Heart right ventricle (tissue), 16 donors: ENCODE measurements around the gene SRRM2. TPM values are rescaled to one million over a fixed set of nuclear protein-coding genes. Genes with fewer than 3 reads are reported as not detected.

Experiments
- ATAC-seq, 8 donors: fragments of 200-7000 bp; cut with Tn5 transposase; one replicate each; pipeline ENCODE4 v1.9.1; 2020; ENCODE audit warnings: mild to moderate bottlenecking in 8 of 8, moderate library complexity in 8 of 8, moderate number of reproducible peaks in 1 of 8
- DNase-seq, 2 donors: peaks; one replicate each; pipeline ENCODE4 v3.0.0-alpha.2; 2020
- H3K27ac ChIP-seq, 10 donors: fragments of 200-600 bp; sonication (generic) in 2 of 10; one replicate each; pipeline versions ENCODE4 v1.5.0 to v1.8.0; 2020 to 2022; ENCODE audit warnings: mild to moderate bottlenecking in 3 of 10
- H3K27me3 ChIP-seq, 7 donors: fragments of 200-600 bp; one replicate each; pipeline ENCODE4 v1.8.0; 2021 to 2022; ENCODE audit warnings: mild to moderate bottlenecking in 2 of 7
- H3K36me3 ChIP-seq, 9 donors: fragments of 200-600 bp; sonication (generic) in 1 of 9; one replicate each; pipeline versions ENCODE4 v1.5.0 to v1.8.0; 2020 to 2022; ENCODE audit warnings: mild to moderate bottlenecking in 2 of 9
- H3K4me1 ChIP-seq, 9 donors: fragments of 200-600 bp; sonication (generic) in 1 of 9; one replicate each; pipeline versions ENCODE4 v1.5.0 to v1.8.0; 2020 to 2022; ENCODE audit warnings: mild to moderate bottlenecking in 4 of 9
- H3K4me3 ChIP-seq, 10 donors: fragments of 200-600 bp; sonication (generic) in 2 of 10; one replicate each; pipeline versions ENCODE4 v1.5.0 to v1.8.0; 2020 to 2022; ENCODE audit warnings: mild to moderate bottlenecking in 7 of 10, moderate library complexity in 2 of 10
- H3K9me3 ChIP-seq, 11 donors: fragments of 200-600 bp in 10 of 11; sonication (generic) in 2 of 11; one replicate each; pipeline versions ENCODE4 v1.5.0 to v1.8.0; 2013 to 2022; ENCODE audit warnings: mild to moderate bottlenecking in 2 of 11, control low read depth in 1 of 11, moderate library complexity in 1 of 11
- CTCF ChIP-seq, 9 donors: fragments of 200-600 bp; sonication (generic) in 2 of 9; IDR thresholded peaks; one replicate each; pipeline versions ENCODE4 v1.5.0 to v1.8.0; 2021 to 2022; ENCODE audit warnings: antibody characterized with exemption in 9 of 9, mild to moderate bottlenecking in 5 of 9, moderate library complexity in 1 of 9
- WGBS, 2 donors: extraction: QIAGEN DNeasy Blood & Tissue Kit; methylation state at CpG; one replicate each; pipeline ENCODE4 v1.1.7; 2013; ENCODE audit warnings: inconsistent platforms in 1 of 2; 5-methylcytosine and 5-hydroxymethylcytosine counted together
- intact Hi-C, 10 donors: fragments of 100-400 bp; cut with DNase I; formaldehyde crosslinking; loops; one replicate each; pipeline versions ENCODE4 v1.11.1 to v1.14.2; 2022
- polyA plus RNA-seq, 2 donors: library from polyadenylated mRNA; stranded (reverse); fragments of 200-250 nt; gene quantifications; one replicate each; pipeline ENCODE4 v1.2.3, GENCODE V29; 2013
- total RNA-seq, 10 donors: library from RNA; stranded (reverse); fragmentation: NEBNext Ultra II Directional in 3 of 10; extraction: Animal tissue kit (Norgen Biotek cat#: 25700) in 3 of 10; gene quantifications; one replicate each; pipeline versions ENCODE4 v1.2.1 to v1.2.4, GENCODE V29; 2021 to 2023
- donor health status: Arrhythmogenic right ventricular cardiomyopathy.
- donor health status: ischemic (EF 13 %, LVEDD 7.1; RV severe dilation, severe dysfunction).
- donor health status: healthy with polysubstance abuse.
- donor health status: DM: no; HTN: yes; CAD: no.
- donor health status: DM: no; HTN: no; CAD: no.
- donor health status: ischemic (EF 25% LVEDD 6.9; RV normal size, moderate dysfunction).
- donor health status: ischemic (EF 25% LVEDD 5.7; RV mildly dilated, moderate dysfunction).
- donor health status: healthy.
- donor health status: DM: yes; HTN: yes; CAD: no.
- donor health status: Ischemic cardiomyopathy.
- donor health status: ischemic (EF 35%, LVEDD 5.7; RV mildly dilated, moderate dysfunction).
- donor health status: nonischemic (EF 11% LVEDD 7.7; RV severe dilation, severe dysfunction).
- donor health status: DM: yes; HTN: yes; CAD: no.
- donor health status: PGD.
- donor health status: ischemic (EF 29% LVEDD 5.4; RV normal size, mild dysfunction).
- donor health status: nonischemic (EF 23%, LVEDD 6.1; RV moderate dilation, normal function).

The SRRM2 gene
- total and polyA plus RNA-seq, 12 donors: 182 to 1,328 (median 261) TPM

GRCh38 chr16:2773188-2773968, 20.9 kb downstream of the SRRM2 start:
- H3K4me3 ChIP-seq: no peak overlapping the region
- H3K27ac ChIP-seq: peak overlapping the region in 1 of 10 donors; percentile 4
- 82 to 84% methylated on average over 12 of the region's 12 CpGs for WGBS, 2 donors
- TF ChIP-seq CTCF (IDR thresholded peaks at IDR 0.05): no peak
- H3K4me1 ChIP-seq: peaks cover 5 to 53% (median 28%) of the 10 kb centered on the region in 9 donors
- H3K27me3 ChIP-seq: no peaks in the 10 kb centered on the region
- ATAC-seq: no peak
- intact Hi-C loops: loop anchor here in 1 of 10 donors (10.0 kb wide), 1 partner anchor 91 kb away; no protein-coding TSS in a partner anchor
- peaks cover 0 to 71% (median 45%) of the 10 kb centered on the region in 9 donors for H3K36me3 ChIP-seq
- no peak for DNase-seq
- no peaks in the 10 kb centered on the region for H3K9me3 ChIP-seq

GRCh38 chr16:2774161-2774891, 21.9 kb downstream of the SRRM2 start:
- Histone ChIP-seq H3K4me1 (peaks cover 9 to 51% (median 30%) of the 10 kb centered on the region in 9 donors), H3K4me3 (no peak overlapping the region), H3K9me3 (no peaks in the 10 kb centered on the region), H3K27ac (peak overlapping the region in 1 of 10 donors; percentile 26), H3K36me3 (peaks cover 0 to 61% (median 35%) of the 10 kb centered on the region in 9 donors), H3K27me3 (no peaks in the 10 kb centered on the region)
- DNase-seq (no peak), ATAC-seq (no peak)
- no peak for TF ChIP-seq CTCF (IDR thresholded peaks at IDR 0.05)
- intact Hi-C loops: loop anchor here in 2 of 10 donors (2.0 to 10.0 kb wide), 2 partner anchors 20 to 90 kb away; no protein-coding TSS in a partner anchor
- WGBS, 2 donors: 75 to 83% methylated on average over 7 of the region's 7 CpGs

GRCh38 chr16:2775131-2775716, 22.8 kb downstream of the SRRM2 start:
- intact Hi-C loops: loop anchor here in 2 of 10 donors (2.0 to 10.0 kb wide), 2 partner anchors 20 to 90 kb away; no protein-coding TSS in a partner anchor
- Histone ChIP-seq H3K9me3 (no peaks in the 10 kb centered on the region), H3K27me3 (no peaks in the 10 kb centered on the region), H3K4me1 (peaks cover 9 to 44% (median 30%) of the 10 kb centered on the region in 9 donors), H3K4me3 (peak overlapping the region in 2 of 10 donors; percentile 81 to 95), H3K36me3 (peaks cover 0 to 52% (median 26%) of the 10 kb centered on the region in 9 donors), H3K27ac (no peak overlapping the region)
- DNase-seq (no peak), ATAC-seq (no peak)
- TF ChIP-seq CTCF (IDR thresholded peaks at IDR 0.05): no peak
- 75 to 82% methylated on average over 7 of the region's 7 CpGs for WGBS, 2 donors
